ENCODE measurements around the gene NR1D1.

Gene NR1D1

GRCh38 chr17:40068584-40068916 is 31.8 kb downstream of the NR1D1 start:
- no peaks in the 10 kb centered on the region for H4K20me1 ChIP-seq (ENCODE audit: insufficient read depth, low read length)
- no peaks in the 10 kb centered on the region for H3K36me3 ChIP-seq (replicated peaks; ENCODE audit: insufficient read depth, low read length)
- H3K9ac ChIP-seq (ENCODE audit: low read length), result peak overlapping the region; percentile 29; the same call in 1 of the 2 replicates
- H3K27me3 ChIP-seq (replicated peaks; ENCODE audit: insufficient read depth, low read length), result no peaks in the 10 kb centered on the region
- TF ChIP-seq EZH2 (optimal IDR thresholded peaks at IDR 0.05; ENCODE audit: low read depth, low read length), result no peak
- TF ChIP-seq EZH2phosphoT487 (IDR thresholded peaks at IDR 0.05; ENCODE audit: low read length), result no peak
- no peak for TF ChIP-seq CTCF (IDR thresholded peaks at IDR 0.05; ENCODE audit: low read length)
- peak overlapping the region; percentile 51 for H3K4me3 ChIP-seq (ENCODE audit: low read length)
- peaks cover 20% of the 10 kb centered on the region for H3K4me1 ChIP-seq (ENCODE audit: low read length)
- H3F3A ChIP-seq (ENCODE audit: insufficient read depth, low read length), result peaks cover 5% of the 10 kb centered on the region; the same call in 1 of the 2 replicates
- peak; percentile 10 for DNase-seq
- H3K27ac ChIP-seq (ENCODE audit: low read length), result no peak overlapping the region; the same call in 1 of the 2 replicates
- no peaks in the 10 kb centered on the region for H3K9me3 ChIP-seq (replicated peaks; ENCODE audit: insufficient read depth, low read length)
- no peaks in the 10 kb centered on the region for H3K79me2 ChIP-seq (ENCODE audit: low read length)
- H3K9me2 ChIP-seq (replicated peaks; ENCODE audit: insufficient read depth, low read length), result no peaks in the 10 kb centered on the region
- H3K4me2 ChIP-seq (ENCODE audit: low read depth, low read length), result peak overlapping the region; percentile 79
- peak overlapping the region; percentile 66 for H2AFZ ChIP-seq (ENCODE audit: low read length)

GRCh38 chr17:40068129-40068581 is 32.2 kb downstream of the NR1D1 start:
- Histone ChIP-seq H4K20me1 (ENCODE audit: insufficient read depth, low read length) (no peaks in the 10 kb centered on the region), H3K9me2 (replicated peaks; ENCODE audit: insufficient read depth, low read length) (no peaks in the 10 kb centered on the region), H3K4me1 (ENCODE audit: low read length) (peaks cover 20% of the 10 kb centered on the region), H2AFZ (ENCODE audit: low read length) (peak overlapping the region; percentile 66), H3K27ac (ENCODE audit: low read length) (no peak overlapping the region; the same call in 1 of the 2 replicates), H3K4me3 (ENCODE audit: low read length) (peak overlapping the region; percentile 51), H3K9me3 (replicated peaks; ENCODE audit: insufficient read depth, low read length) (no peaks in the 10 kb centered on the region), H3K36me3 (replicated peaks; ENCODE audit: insufficient read depth, low read length) (no peaks in the 10 kb centered on the region), H3K4me2 (ENCODE audit: low read depth, low read length) (peak overlapping the region; percentile 79), H3K9ac (ENCODE audit: low read length) (peak overlapping the region; percentile 29; the same call in 1 of the 2 replicates), H3K27me3 (replicated peaks; ENCODE audit: insufficient read depth, low read length) (no peaks in the 10 kb centered on the region), H3F3A (ENCODE audit: insufficient read depth, low read length) (peaks cover 5% of the 10 kb centered on the region; the same call in 1 of the 2 replicates), H3K79me2 (ENCODE audit: low read length) (no peaks in the 10 kb centered on the region)
- DNase-seq, result no peak
- TF ChIP-seq CTCF (IDR thresholded peaks at IDR 0.05; ENCODE audit: low read length), result no peak
- TF ChIP-seq EZH2 (optimal IDR thresholded peaks at IDR 0.05; ENCODE audit: low read depth, low read length), result no peak
- no peak for TF ChIP-seq EZH2phosphoT487 (IDR thresholded peaks at IDR 0.05; ENCODE audit: low read length)

- no peak overlapping the region for H3K4me3 ChIP-seq (ENCODE audit: low read length)
- H3K27ac ChIP-seq (ENCODE audit: low read length), result no peak overlapping the region
- no peaks in the 10 kb centered on the region for H4K20me1 ChIP-seq (ENCODE audit: insufficient read depth, low read length)
- no peak overlapping the region for H3K9ac ChIP-seq (ENCODE audit: low read length)
- peaks cover 5% of the 10 kb centered on the region; the same call in 1 of the 2 replicates for H3F3A ChIP-seq (ENCODE audit: insufficient read depth, low read length)
- no peaks in the 10 kb centered on the region for H3K9me3 ChIP-seq (replicated peaks; ENCODE audit: insufficient read depth, low read length)
- TF ChIP-seq EZH2phosphoT487 (IDR thresholded peaks at IDR 0.05; ENCODE audit: low read length), result no peak
- no peak for TF ChIP-seq EZH2 (optimal IDR thresholded peaks at IDR 0.05; ENCODE audit: low read depth, low read length)
- TF ChIP-seq CTCF (IDR thresholded peaks at IDR 0.05; ENCODE audit: low read length), result no peak
- H3K79me2 ChIP-seq (ENCODE audit: low read length), result no peaks in the 10 kb centered on the region
- no peak overlapping the region for H3K4me2 ChIP-seq (ENCODE audit: low read depth, low read length)
- H2AFZ ChIP-seq (ENCODE audit: low read length), result no peak overlapping the region
- no peaks in the 10 kb centered on the region for H3K36me3 ChIP-seq (replicated peaks; ENCODE audit: insufficient read depth, low read length)
- H3K9me2 ChIP-seq (replicated peaks; ENCODE audit: insufficient read depth, low read length), result no peaks in the 10 kb centered on the region
- peaks cover 20% of the 10 kb centered on the region for H3K4me1 ChIP-seq (ENCODE audit: low read length)
- no peak for DNase-seq
- no peaks in the 10 kb centered on the region for H3K27me3 ChIP-seq (replicated peaks; ENCODE audit: insufficient read depth, low read length)
These were observed 32.7 kb downstream of the NR1D1 start for GRCh38 chr17:40067710-40068109.

Measured in MM.1S (cell line).